Cardiac ventricle fibroblast (primary cell): ENCODE results near the gene FKBP10. TPM values are rescaled to one million over a fixed set of nuclear protein-coding genes. Genes with fewer than 3 reads are reported as not detected.

Source experiments
- total RNA-seq: library from RNA; depleted of rRNA; stranded (reverse); fragments of >200 nt; gene quantifications from 2 replicates; pipeline ENCODE4 v1.2.3, GENCODE V29; 2015

FKBP10 gene
- total RNA-seq, result 395 and 437 TPM in 2 replicates

GRCh38 chr17:41812381-41813151, at the start of gene FKBP10:
TSS of gene FKBP10 (plus strand) at chr17:41813004. CDS start at chr17:41813035, 31 bp downstream.

GRCh38 chr17:41786227-41787020, 26.4 kb upstream of the FKBP10 start, which contains the start of gene JUP:
TSS of gene JUP (minus strand) at chr17:41786711. CDS start at chr17:41771854, 14,857 bp downstream.

GRCh38 chr17:41811549-41812380, 1.0 kb upstream of the FKBP10 start, which contains the start of gene P3H4:
TSS of gene P3H4 (minus strand) at chr17:41811949. CDS start at chr17:41811915, 34 bp downstream.

GRCh38 chr17:41835800-41836549, 23.2 kb downstream of the FKBP10 start, which contains the start of gene NT5C3B:
TSS of gene NT5C3B (minus strand) at chr17:41836232. CDS start at chr17:41836193, 39 bp downstream.

GRCh38 chr17:41837761-41838538, 25.1 kb downstream of the FKBP10 start, which contains the start of gene KLHL10:
TSS of gene KLHL10 (plus strand) at chr17:41837825. CDS start at chr17:41837933, 108 bp downstream.

GRCh38 chr17:41864836-41865595, 52.2 kb downstream of the FKBP10 start, which contains the start of gene KLHL11:
TSS of gene KLHL11 (minus strand) at chr17:41865423. CDS start at chr17:41865370, 53 bp downstream.

Other genes starting within 250 kb of the FKBP10 start
- gene KRT9, start 240.9 kb upstream of the FKBP10 start, total RNA-seq, result not detected in 2 replicates
- gene KRT14, start 226.1 kb upstream of the FKBP10 start, total RNA-seq, result 0.34 TPM in 1 of 2 replicates, not detected in the other
- not detected in 2 replicates for gene KRT16, start 200.2 kb upstream of the FKBP10 start, total RNA-seq
- 7.1 and 9.5 TPM in 2 replicates for gene KRT17, start 188.4 kb upstream of the FKBP10 start, total RNA-seq
- gene EIF1, start 124.1 kb upstream of the FKBP10 start, total RNA-seq, result 315 and 385 TPM in 2 replicates
- not detected in 2 replicates for gene GAST, start 100.7 kb upstream of the FKBP10 start, total RNA-seq
- gene HAP1, start 78.4 kb upstream of the FKBP10 start, total RNA-seq, result not detected in 2 replicates
- gene JUP, start 26.3 kb upstream of the FKBP10 start, total RNA-seq, result 22.5 and 23.7 TPM in 2 replicates
- gene P3H4, start 1.1 kb upstream of the FKBP10 start, total RNA-seq, result 52.4 and 54.5 TPM in 2 replicates
- 47.2 and 58.6 TPM in 2 replicates for gene NT5C3B, start 23.2 kb downstream of the FKBP10 start, total RNA-seq
- gene KLHL10, start 24.8 kb downstream of the FKBP10 start, total RNA-seq, result not detected in 2 replicates
- gene KLHL11, start 52.4 kb downstream of the FKBP10 start, total RNA-seq, result 16.5 and 18.0 TPM in 2 replicates
- 185 and 187 TPM in 2 replicates for gene ACLY, start 105.9 kb downstream of the FKBP10 start, total RNA-seq
- gene ODAD4, start 117.6 kb downstream of the FKBP10 start, total RNA-seq, result 0.06 and 0.20 TPM in 2 replicates
- gene CNP, start 153.8 kb downstream of the FKBP10 start, total RNA-seq, result 63.9 and 70.5 TPM in 2 replicates
- gene DNAJC7, start 204.4 kb downstream of the FKBP10 start, total RNA-seq, result 57.4 and 58.8 TPM in 2 replicates
- 38.6 and 40.2 TPM in 2 replicates for gene NKIRAS2, start 207.1 kb downstream of the FKBP10 start, total RNA-seq
- gene C17orf113, start 237.6 kb downstream of the FKBP10 start, total RNA-seq, result 0.19 TPM in 1 of 2 replicates, not detected in the other